HEK293 (cell line): ENCODE results near the gene ENO2.

ENCODE experiments used
- CTCF ChIA-PET: fragments of 350-600 bp; formaldehyde crosslinking; extraction: SDS; loops from one replicate; lab custom pipeline; 2021; ENCODE audit warnings: antibody characterized with exemption; lab: Yijun Ruan, JAX
- POLR2A ChIA-PET: fragments of 300-600 bp; formaldehyde crosslinking; extraction: SDS; loops from one replicate; lab custom pipeline; 2020; ENCODE audit warnings: antibody characterized with exemption, inconsistent platforms; lab: Yijun Ruan, JAX
- H3K27ac ChIP-seq: fragments of 200-500 bp; sonication (Bioruptor generic); 2 replicates; pipeline ENCODE4 v1.5.1; 2014; ENCODE audit warnings: low read depth, low read length, control low read depth, inconsistent platforms; ENCODE audit errors: extremely low read depth
- H3K36me3 ChIP-seq, 2 experiments: fragments of 200-500 bp in 1 of 2; sonication (Bioruptor generic) in 1 of 2; 1 replicate in 1 of 2; 2 replicates in 1 of 2; pipeline ENCODE4 v1.5.1; 2014 to 2017; ENCODE audit warnings: inconsistent platforms in 2 of 2, low read length in 2 of 2; ENCODE audit not compliant: control insufficient read depth in 2 of 2, insufficient read depth in 1 of 2
- H3K4me1 ChIP-seq: fragments of 200-500 bp; sonication (Bioruptor generic); 2 replicates; pipeline ENCODE4 v1.5.1; 2014; ENCODE audit warnings: mild to moderate bottlenecking, low read length, inconsistent platforms; ENCODE audit not compliant: control insufficient read depth, insufficient read depth
- H3K4me3 ChIP-seq: 2 replicates; pipeline ENCODE4 v1.5.1; 2011; ENCODE audit warnings: low read depth, mild to moderate bottlenecking, control low read depth, low read length, moderate library complexity
- H3K9me3 ChIP-seq: fragments of 200-500 bp; sonication (Bioruptor generic); 2 replicates; pipeline ENCODE4 v1.5.1; 2014; ENCODE audit warnings: low read depth, low read length, inconsistent platforms; ENCODE audit not compliant: control insufficient read depth, insufficient read depth
- MYNN ChIP-seq: fragments of 450-650 bp; formaldehyde crosslinking; IDR thresholded peaks from 2 replicates; pipeline ENCODE4 v1.5.1; 2016; ENCODE audit warnings: missing biosample characterization, missing genetic modification characterization, borderline replicate concordance
- PRDM1 ChIP-seq: fragments of 450-650 bp; formaldehyde crosslinking; IDR thresholded peaks from 2 replicates; pipeline ENCODE4; 2016; ENCODE audit warnings: missing biosample characterization, missing genetic modification characterization
- SCRT1 ChIP-seq: fragments of 450-650 bp; formaldehyde crosslinking; IDR thresholded peaks from 2 replicates; pipeline ENCODE4 v1.5.1; 2016; ENCODE audit warnings: missing biosample characterization, missing genetic modification characterization, borderline replicate concordance
- YY1 ChIP-seq: fragments of 450-650 bp; formaldehyde crosslinking; IDR thresholded peaks from 2 replicates; pipeline ENCODE4 v1.5.1; 2018; ENCODE audit warnings: missing biosample characterization, missing genetic modification characterization
- ZBTB48 ChIP-seq: fragments of 450-650 bp; formaldehyde crosslinking; IDR thresholded peaks from 2 replicates; pipeline ENCODE4 v1.5.1; 2016; ENCODE audit warnings: missing biosample characterization, missing genetic modification characterization
- ZFP37 ChIP-seq: fragments of 450-650 bp; formaldehyde crosslinking; IDR thresholded peaks from 2 replicates; pipeline ENCODE4 v1.5.1; 2016; ENCODE audit warnings: missing biosample characterization, missing genetic modification characterization
- ZNF112 ChIP-seq: fragments of 450-650 bp; formaldehyde crosslinking; IDR thresholded peaks from 2 replicates; pipeline ENCODE4 v1.5.0; 2017; ENCODE audit warnings: missing biosample characterization, missing genetic modification characterization
- ZNF133 ChIP-seq: fragments of 450-650 bp; formaldehyde crosslinking; IDR thresholded peaks from 2 replicates; pipeline ENCODE4 v1.5.1; 2016; ENCODE audit warnings: missing biosample characterization, missing genetic modification characterization
- ZNF184 ChIP-seq: fragments of 450-650 bp; IDR thresholded peaks from 2 replicates; pipeline ENCODE4 v1.5.1; 2018; ENCODE audit warnings: missing biosample characterization, mild to moderate bottlenecking, missing genetic modification characterization
- ZNF202 ChIP-seq: fragments of 450-650 bp; formaldehyde crosslinking; IDR thresholded peaks from 2 replicates; pipeline ENCODE4 v1.5.1; 2016; ENCODE audit warnings: missing biosample characterization, missing genetic modification characterization, borderline replicate concordance
- ZNF366 ChIP-seq: fragments of 450-650 bp; formaldehyde crosslinking; conservative IDR thresholded peaks from 2 replicates; pipeline ENCODE4 v1.5.1; 2016; ENCODE audit warnings: missing biosample characterization, missing genetic modification characterization
- ZNF48 ChIP-seq: fragments of 450-650 bp; formaldehyde crosslinking; IDR thresholded peaks from 2 replicates; pipeline ENCODE4 v1.5.1; 2016; ENCODE audit warnings: missing biosample characterization, missing genetic modification characterization
- ZNF558 ChIP-seq: fragments of 450-650 bp; formaldehyde crosslinking; IDR thresholded peaks from 2 replicates; pipeline ENCODE4 v1.5.1; 2016; ENCODE audit warnings: missing biosample characterization, missing genetic modification characterization
- ZNF561 ChIP-seq: fragments of 450-650 bp; IDR thresholded peaks from 2 replicates; pipeline ENCODE4 v1.5.1; 2018; ENCODE audit warnings: missing biosample characterization, missing genetic modification characterization, borderline replicate concordance
- ZNF571 ChIP-seq: fragments of 450-650 bp; formaldehyde crosslinking; IDR thresholded peaks from 2 replicates; pipeline ENCODE4 v1.5.0; 2017; ENCODE audit warnings: missing biosample characterization, missing genetic modification characterization
- ZNF596 ChIP-seq: fragments of 450-650 bp; IDR thresholded peaks from 2 replicates; pipeline ENCODE4 v1.5.0; 2018; ENCODE audit warnings: missing biosample characterization, mild to moderate bottlenecking, missing genetic modification characterization, moderate library complexity
- ZNF624 ChIP-seq: fragments of 450-650 bp; formaldehyde crosslinking; IDR thresholded peaks from 2 replicates; pipeline ENCODE4 v1.5.1; 2017; ENCODE audit warnings: missing biosample characterization, missing genetic modification characterization
- ZNF660 ChIP-seq: fragments of 450-650 bp; IDR thresholded peaks from 2 replicates; pipeline ENCODE4 v1.5.1; 2018; ENCODE audit warnings: missing biosample characterization, mild to moderate bottlenecking, missing genetic modification characterization
- TF ChIP-seq, protein P1 (sequence below): fragments of 450-650 bp; formaldehyde crosslinking; IDR thresholded peaks from 2 replicates; pipeline ENCODE4 v1.5.1; 2017; ENCODE audit warnings: missing biosample characterization, mild to moderate bottlenecking, missing genetic modification characterization, moderate library complexity
- TF ChIP-seq, protein P2 (sequence below): fragments of 450-650 bp; formaldehyde crosslinking; IDR thresholded peaks from 2 replicates; pipeline ENCODE4 v1.5.1; 2016; ENCODE audit warnings: missing biosample characterization, missing genetic modification characterization
- TF ChIP-seq, protein P3 (sequence below): fragments of 450-650 bp; formaldehyde crosslinking; IDR thresholded peaks from 2 replicates; pipeline ENCODE4 v1.5.1; 2016; ENCODE audit warnings: missing biosample characterization, missing genetic modification characterization
- TF ChIP-seq, protein P4 (sequence below): fragments of 450-650 bp; formaldehyde crosslinking; IDR thresholded peaks from 2 replicates; pipeline ENCODE4 v1.5.1; 2016; ENCODE audit warnings: missing biosample characterization, missing genetic modification characterization
- TF ChIP-seq, protein P5 (sequence below): fragments of 450-650 bp; formaldehyde crosslinking; IDR thresholded peaks from 2 replicates; pipeline ENCODE4 v1.5.1; 2016; ENCODE audit warnings: missing biosample characterization, missing genetic modification characterization

The ENO2 gene

DNA sequence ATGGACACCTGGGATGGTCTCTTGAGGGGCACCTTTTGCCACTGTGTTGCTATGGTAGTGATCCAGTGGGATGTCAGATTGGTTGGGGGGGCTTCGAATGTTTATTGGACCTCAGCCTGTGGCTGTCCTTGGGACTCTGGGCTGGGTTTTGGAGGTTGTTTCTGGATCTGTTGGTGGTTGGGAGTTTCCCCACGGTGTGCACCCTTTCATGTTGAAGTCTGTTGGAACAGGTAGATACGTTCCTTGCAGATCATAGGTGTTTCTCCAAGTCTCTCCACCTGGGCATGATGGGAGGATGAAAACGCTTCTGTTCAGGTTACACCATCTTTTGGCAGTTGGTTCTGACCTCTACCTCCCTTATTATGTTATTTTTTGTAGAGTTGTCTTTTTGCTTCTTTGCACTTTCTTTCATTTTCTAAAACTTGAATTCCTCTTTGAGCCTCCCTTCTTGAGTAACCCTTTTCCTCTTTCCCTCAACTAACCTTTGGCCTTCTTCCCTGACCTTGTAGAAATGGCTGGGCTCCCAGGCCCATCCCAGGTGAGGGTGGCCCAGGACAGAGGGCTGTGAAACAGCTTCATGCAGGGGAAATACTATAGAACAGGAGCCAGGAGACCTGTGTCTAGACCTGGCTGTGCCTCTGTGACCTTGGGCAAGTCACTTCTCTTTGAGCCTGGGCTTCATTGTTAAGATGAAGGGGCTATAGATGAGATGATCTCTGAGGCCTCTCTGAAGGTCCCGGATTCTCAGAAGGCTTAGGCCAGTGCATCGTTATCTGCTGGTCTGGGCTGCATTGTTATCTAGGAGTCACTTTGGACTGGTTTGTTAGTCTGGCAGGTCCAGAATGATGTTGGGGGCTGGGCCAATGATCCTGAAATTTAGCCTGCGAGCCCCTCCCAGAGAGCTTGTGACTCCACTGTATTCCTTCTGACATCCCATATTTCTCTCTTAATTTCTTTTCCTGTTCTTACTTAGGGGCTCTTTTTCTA, 15.4 kb downstream of the ENO2 start:
- CTCF ChIA-PET: interaction anchor here (0.8 to 1.2 kb wide), 3 partner anchors 8 to 57 kb away, joined by 3 to 5 read pairs (median 4); partner anchors contain the start of gene SPSB2
- peaks cover 24% of the 10 kb centered on the region for H3K4me1 ChIP-seq
- TF ChIP-seq, protein P1, sequence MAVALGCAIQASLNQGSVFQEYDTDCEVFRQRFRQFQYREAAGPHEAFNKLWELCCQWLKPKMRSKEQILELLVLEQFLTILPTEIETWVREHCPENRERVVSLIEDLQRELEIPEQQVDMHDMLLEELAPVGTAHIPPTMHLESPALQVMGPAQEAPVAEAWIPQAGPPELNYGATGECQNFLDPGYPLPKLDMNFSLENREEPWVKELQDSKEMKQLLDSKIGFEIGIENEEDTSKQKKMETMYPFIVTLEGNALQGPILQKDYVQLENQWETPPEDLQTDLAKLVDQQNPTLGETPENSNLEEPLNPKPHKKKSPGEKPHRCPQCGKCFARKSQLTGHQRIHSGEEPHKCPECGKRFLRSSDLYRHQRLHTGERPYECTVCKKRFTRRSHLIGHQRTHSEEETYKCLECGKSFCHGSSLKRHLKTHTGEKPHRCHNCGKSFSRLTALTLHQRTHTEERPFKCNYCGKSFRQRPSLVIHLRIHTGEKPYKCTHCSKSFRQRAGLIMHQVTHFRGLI: 0 out of 2 replicates have a peak, but pooled peaks have one; percentile 15
- TF ChIP-seq, protein P2, sequence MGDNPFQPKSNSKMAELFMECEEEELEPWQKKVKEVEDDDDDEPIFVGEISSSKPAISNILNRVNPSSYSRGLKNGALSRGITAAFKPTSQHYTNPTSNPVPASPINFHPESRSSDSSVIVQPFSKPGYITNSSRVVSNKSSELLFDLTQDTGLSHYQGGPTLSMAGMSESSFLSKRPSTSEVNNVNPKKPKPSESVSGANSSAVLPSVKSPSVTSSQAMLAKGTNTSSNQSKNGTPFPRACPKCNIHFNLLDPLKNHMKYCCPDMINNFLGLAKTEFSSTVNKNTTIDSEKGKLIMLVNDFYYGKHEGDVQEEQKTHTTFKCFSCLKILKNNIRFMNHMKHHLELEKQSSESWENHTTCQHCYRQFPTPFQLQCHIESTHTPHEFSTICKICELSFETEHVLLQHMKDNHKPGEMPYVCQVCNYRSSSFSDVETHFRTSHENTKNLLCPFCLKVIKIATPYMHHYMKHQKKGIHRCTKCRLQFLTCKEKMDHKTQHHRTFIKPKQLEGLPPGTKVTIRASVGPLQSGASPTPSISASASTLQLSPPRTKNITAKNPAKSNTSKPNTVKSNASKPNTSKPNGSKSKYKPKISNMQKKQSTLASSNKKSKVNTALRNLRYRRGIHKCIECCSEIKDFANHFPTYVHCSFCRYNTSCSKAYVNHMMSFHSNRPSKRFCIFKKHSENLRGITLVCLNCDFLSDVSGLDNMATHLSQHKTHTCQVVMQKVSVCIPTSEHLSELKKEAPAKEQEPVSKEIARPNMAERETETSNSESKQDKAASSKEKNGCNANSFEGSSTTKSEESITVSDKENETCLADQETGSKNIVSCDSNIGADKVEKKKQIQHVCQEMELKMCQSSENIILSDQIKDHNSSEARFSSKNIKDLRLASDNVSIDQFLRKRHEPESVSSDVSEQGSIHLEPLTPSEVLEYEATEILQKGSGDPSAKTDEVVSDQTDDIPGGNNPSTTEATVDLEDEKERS: no peak
- TF ChIP-seq ZNF571 (tag by site-specific recombination) (no peak), ZFP37 (tag by site-specific recombination) (no peak), ZNF184 (no peak), ZNF48 (tag by site-specific recombination) (no peak), ZNF558 (tag by site-specific recombination) (no peak), YY1 (tag by site-specific recombination) (no peak), ZNF366 (tag by site-specific recombination) (0 out of 2 replicates have a peak, but pooled peaks have one; percentile 34), MYNN (no peak)
- TF ChIP-seq, protein P3, sequence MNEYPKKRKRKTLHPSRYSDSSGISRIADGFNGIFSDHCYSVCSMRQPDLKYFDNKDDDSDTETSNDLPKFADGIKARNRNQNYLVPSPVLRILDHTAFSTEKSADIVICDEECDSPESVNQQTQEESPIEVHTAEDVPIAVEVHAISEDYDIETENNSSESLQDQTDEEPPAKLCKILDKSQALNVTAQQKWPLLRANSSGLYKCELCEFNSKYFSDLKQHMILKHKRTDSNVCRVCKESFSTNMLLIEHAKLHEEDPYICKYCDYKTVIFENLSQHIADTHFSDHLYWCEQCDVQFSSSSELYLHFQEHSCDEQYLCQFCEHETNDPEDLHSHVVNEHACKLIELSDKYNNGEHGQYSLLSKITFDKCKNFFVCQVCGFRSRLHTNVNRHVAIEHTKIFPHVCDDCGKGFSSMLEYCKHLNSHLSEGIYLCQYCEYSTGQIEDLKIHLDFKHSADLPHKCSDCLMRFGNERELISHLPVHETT (tag by site-specific recombination): no peak
- H3K36me3 ChIP-seq: peaks cover 11 to 41% of the 10 kb centered on the region in 2 experiments
- no peaks in the 10 kb centered on the region for H3K9me3 ChIP-seq
- peak overlapping the region; percentile 74 for H3K4me3 ChIP-seq
- H3K27ac ChIP-seq: peak overlapping the region; percentile 44; the same call in 1 of the 2 replicates
- POLR2A ChIA-PET: interaction anchor here (1.0 to 2.0 kb wide), 4 partner anchors 8 to 58 kb away, joined by 4 to 11 read pairs (median 6); partner anchors contain the start of genes C12orf57, RNU7-1 and SPSB2

DNA sequence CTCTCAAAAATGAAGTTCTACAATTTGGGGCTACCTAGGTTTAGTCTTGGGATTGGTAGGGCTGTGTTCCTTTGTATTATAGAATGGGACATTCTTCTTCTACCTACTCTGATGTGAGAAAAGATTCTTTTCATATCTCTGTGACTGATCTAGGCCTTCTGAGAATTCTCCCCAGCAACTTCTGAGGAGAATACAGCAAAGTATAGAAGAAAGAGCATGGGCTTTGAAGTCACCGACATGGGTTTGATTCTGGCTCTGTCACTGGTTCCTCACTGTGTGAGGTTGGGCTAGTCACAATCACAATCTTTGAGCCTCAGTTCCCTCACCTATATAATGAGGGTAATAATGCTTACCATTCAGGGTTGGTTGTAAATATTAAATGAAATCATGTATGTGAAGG, 18.4 kb downstream of the ENO2 start:
- H3K9me3 ChIP-seq: no peaks in the 10 kb centered on the region
- peaks cover 6% of the 10 kb centered on the region for H3K4me1 ChIP-seq
- H3K27ac ChIP-seq: no peak overlapping the region
- CTCF ChIA-PET: interaction anchor here (1.0 to 3.5 kb wide), 3 partner anchors 8 to 32 kb away, joined by 3 to 27 read pairs (median 8); partner anchors contain the start of genes C12orf57 and RNU7-1
- H3K36me3 ChIP-seq: peaks cover 20 to 62% of the 10 kb centered on the region in 2 experiments
- H3K4me3 ChIP-seq: no peak overlapping the region
- POLR2A ChIA-PET: interaction anchor here (1.1 to 1.3 kb wide), 2 partner anchors 10 to 14 kb away, joined by 3 read pairs; partner anchors contain the start of gene RNU7-1
- TF ChIP-seq ZNF184 (no peak), SCRT1 (no peak), ZNF596 (tag by site-specific recombination) (no peak), ZNF660 (tag by site-specific recombination) (no peak), ZNF202 (no peak), ZNF561 (tag by site-specific recombination) (no peak), ZNF133 (tag by site-specific recombination) (no peak), PRDM1 (tag by site-specific recombination) (no peak), ZBTB48 (tag by site-specific recombination) (no peak), ZNF624 (tag by site-specific recombination) (no peak), ZNF112 (tag by site-specific recombination) (no peak)
- TF ChIP-seq, protein P4, sequence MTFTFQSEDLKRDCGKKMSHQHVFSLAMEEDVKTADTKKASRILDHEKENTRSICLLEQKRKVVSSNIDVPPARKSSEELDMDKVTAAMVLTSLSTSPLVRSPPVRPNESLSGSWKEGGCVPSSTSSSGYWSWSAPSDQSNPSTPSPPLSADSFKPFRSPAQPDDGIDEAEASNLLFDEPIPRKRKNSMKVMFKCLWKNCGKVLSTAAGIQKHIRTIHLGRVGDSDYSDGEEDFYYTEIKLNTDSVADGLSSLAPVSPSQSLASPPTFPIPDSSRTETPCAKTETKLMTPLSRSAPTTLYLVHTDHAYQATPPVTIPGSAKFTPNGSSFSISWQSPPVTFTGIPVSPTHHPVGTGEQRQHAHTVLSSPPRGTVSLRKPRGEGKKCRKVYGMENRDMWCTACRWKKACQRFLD (tag by site-specific recombination): no peak
- TF ChIP-seq, protein P5, sequence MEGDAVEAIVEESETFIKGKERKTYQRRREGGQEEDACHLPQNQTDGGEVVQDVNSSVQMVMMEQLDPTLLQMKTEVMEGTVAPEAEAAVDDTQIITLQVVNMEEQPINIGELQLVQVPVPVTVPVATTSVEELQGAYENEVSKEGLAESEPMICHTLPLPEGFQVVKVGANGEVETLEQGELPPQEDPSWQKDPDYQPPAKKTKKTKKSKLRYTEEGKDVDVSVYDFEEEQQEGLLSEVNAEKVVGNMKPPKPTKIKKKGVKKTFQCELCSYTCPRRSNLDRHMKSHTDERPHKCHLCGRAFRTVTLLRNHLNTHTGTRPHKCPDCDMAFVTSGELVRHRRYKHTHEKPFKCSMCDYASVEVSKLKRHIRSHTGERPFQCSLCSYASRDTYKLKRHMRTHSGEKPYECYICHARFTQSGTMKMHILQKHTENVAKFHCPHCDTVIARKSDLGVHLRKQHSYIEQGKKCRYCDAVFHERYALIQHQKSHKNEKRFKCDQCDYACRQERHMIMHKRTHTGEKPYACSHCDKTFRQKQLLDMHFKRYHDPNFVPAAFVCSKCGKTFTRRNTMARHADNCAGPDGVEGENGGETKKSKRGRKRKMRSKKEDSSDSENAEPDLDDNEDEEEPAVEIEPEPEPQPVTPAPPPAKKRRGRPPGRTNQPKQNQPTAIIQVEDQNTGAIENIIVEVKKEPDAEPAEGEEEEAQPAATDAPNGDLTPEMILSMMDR (tag by site-specific recombination): no peak
- TF ChIP-seq, protein P1: no peak
